ENCODE results near the gene MLYCD.

DNA sequence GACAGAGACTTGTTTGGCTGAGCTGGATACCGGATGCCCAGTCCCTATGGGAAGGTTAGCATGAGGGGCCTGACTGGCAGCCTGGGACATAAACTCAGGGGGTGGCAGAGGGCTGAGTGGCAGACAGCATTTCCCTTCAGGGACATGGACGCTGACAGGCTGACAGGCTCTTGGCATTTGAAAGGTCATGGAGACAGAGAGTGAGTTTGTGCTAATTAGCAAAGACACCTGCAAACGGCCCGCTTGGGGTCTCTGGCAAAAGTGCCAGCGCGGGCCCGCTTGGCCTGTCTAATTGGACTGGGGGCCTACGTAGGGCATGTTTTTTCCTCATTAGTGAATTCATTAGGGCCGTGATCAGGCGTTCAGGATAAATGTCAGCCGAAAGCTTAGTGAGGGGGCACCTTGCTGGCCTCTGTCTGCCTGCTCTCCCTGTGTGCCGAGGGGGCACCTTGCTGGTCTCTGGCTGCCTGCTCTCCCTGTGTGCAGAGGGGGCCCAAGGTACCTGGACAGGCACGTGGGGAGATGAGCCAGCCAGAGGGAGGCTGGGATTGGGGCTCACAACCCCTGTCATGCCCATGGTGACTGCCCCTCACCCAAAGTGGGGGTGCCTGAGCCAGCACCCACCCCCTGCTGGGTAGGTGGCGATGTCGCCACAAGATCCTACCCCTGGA, 76.8 kb downstream of the MLYCD start:
- TF ChIP-seq CTCF (IDR thresholded peaks at IDR 0.05; ENCODE audit: low read depth, low read length, missing input control) = no peak
- no peak for TF ChIP-seq REST (IDR thresholded peaks at IDR 0.05)
- no peak for TF ChIP-seq SP1 (IDR thresholded peaks at IDR 0.05)

Measured in liver (tissue), 3 donors.